ENCODE results near the gene ATP11B. TPM values are rescaled to one million over a fixed set of nuclear protein-coding genes. Genes with fewer than 3 reads are reported as not detected.

Gene ATP11B
- total and polyA plus RNA-seq, 9 of the 15 experiments (the other 6 are each of a cell fraction or from before 2014, with no cell fraction given): 11.9 to 68.7 (median 41.8) TPM

DNA sequence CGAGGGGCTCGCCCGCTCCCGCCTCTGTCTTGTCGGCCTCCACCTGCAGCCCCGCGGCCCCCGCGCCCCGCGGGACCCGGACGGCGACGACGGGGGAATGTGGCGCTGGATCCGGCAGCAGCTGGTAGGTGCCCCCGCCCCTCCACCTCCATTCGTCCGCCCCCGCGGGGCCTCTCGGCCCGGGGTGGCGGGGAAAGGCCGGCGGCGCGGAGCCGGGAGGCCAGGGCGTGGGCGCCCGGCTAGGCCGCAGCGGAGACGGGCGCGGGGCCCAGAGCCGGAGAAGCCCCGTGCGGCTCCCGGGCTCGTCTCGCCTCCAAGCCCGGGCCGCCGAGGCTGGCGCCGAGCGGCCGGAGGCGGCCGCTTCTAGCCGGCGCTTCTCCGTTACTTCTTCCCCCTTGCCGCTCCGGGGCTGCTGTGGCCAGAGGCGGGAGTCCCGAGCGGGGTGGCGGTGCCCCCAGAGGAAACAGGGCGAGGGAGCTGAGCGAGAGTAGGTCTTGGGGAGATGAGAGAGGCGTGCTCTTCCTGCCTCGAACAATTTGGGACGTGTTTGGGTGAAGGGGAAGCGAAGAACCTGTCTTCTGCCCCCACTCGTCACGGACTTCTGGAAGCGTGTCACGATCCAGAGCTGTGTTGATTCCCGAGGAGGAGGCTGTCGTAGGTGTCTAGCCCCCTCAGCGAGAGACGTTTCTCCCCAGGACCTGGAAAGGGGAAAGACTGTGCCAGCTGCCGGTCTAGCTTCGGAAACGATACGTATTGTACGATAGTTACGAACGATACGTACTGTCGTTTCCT is 555 bp downstream of the ATP11B start (continued):
- TF ChIP-seq, protein P1, sequence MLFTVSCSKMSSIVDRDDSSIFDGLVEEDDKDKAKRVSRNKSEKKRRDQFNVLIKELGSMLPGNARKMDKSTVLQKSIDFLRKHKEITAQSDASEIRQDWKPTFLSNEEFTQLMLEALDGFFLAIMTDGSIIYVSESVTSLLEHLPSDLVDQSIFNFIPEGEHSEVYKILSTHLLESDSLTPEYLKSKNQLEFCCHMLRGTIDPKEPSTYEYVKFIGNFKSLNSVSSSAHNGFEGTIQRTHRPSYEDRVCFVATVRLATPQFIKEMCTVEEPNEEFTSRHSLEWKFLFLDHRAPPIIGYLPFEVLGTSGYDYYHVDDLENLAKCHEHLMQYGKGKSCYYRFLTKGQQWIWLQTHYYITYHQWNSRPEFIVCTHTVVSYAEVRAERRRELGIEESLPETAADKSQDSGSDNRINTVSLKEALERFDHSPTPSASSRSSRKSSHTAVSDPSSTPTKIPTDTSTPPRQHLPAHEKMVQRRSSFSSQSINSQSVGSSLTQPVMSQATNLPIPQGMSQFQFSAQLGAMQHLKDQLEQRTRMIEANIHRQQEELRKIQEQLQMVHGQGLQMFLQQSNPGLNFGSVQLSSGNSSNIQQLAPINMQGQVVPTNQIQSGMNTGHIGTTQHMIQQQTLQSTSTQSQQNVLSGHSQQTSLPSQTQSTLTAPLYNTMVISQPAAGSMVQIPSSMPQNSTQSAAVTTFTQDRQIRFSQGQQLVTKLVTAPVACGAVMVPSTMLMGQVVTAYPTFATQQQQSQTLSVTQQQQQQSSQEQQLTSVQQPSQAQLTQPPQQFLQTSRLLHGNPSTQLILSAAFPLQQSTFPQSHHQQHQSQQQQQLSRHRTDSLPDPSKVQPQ (CRISPR knock-in tag; IDR thresholded peaks at IDR 0.05; ENCODE audit: borderline replicate concordance): no peak
- TF ChIP-seq NONO (IDR thresholded peaks at IDR 0.05; ENCODE audit: low read depth in 2 of 2, low read length in 1 of 2) (peak; percentile 70 to 73; a peak in 2 of 4 replicates), CHD1 (IDR thresholded peaks at IDR 0.05; ENCODE audit: low read length) (peak; percentile 91), ELF1 (tag; IDR thresholded peaks at IDR 0.05) (0 out of 2 replicates have a peak, but pooled peaks have one; percentile 32), ZNF695 (CRISPR knock-in tag; IDR thresholded peaks at IDR 0.05) (0 out of 2 replicates have a peak, but pooled peaks have one; percentile 8), MAZ (CRISPR knock-in tag; conservative IDR thresholded peaks at IDR 0.05 in 1 of 2, IDR thresholded peaks at IDR 0.05 in 1 of 2) (peak in 1 of 2 experiments; percentile 74; a peak in 2 of 4 replicates), SIN3B (IDR thresholded peaks at IDR 0.05; ENCODE audit: low read depth) (peak; percentile 42; the same call in 1 of the 2 replicates), CREB1 (IDR thresholded peaks at IDR 0.05) (no peak), CREB1 (CRISPR knock-in tag; IDR thresholded peaks at IDR 0.05) (no peak), ERF (CRISPR knock-in tag; IDR thresholded peaks at IDR 0.05) (0 out of 2 replicates have a peak, but pooled peaks have one; percentile 22), ZBTB1 (CRISPR knock-in tag; IDR thresholded peaks at IDR 0.05; ENCODE audit: borderline replicate concordance, low read depth) (0 out of 2 replicates have a peak, but pooled peaks have one; percentile 39), ZSCAN32 (CRISPR knock-in tag; IDR thresholded peaks at IDR 0.05) (no peak), SP1 (CRISPR knock-in tag; IDR thresholded peaks at IDR 0.05) (peak; percentile 8; the same call in 1 of the 2 replicates), POLR2H (tag; IDR thresholded peaks at IDR 0.05; ENCODE audit: low read depth) (no peak), NR3C1 (CRISPR knock-in tag; IDR thresholded peaks at IDR 0.05) (no peak), PPARD (CRISPR knock-in tag; IDR thresholded peaks at IDR 0.05) (no peak)
- TF ChIP-seq, protein P2, sequence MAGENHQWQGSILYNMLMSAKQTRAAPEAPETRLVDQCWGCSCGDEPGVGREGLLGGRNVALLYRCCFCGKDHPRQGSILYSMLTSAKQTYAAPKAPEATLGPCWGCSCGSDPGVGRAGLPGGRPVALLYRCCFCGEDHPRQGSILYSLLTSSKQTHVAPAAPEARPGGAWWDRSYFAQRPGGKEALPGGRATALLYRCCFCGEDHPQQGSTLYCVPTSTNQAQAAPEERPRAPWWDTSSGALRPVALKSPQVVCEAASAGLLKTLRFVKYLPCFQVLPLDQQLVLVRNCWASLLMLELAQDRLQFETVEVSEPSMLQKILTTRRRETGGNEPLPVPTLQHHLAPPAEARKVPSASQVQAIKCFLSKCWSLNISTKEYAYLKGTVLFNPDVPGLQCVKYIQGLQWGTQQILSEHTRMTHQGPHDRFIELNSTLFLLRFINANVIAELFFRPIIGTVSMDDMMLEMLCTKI (IDR thresholded peaks at IDR 0.05; ENCODE audit: partially characterized antibody): no peak
- TF ChIP-seq, protein P3, sequence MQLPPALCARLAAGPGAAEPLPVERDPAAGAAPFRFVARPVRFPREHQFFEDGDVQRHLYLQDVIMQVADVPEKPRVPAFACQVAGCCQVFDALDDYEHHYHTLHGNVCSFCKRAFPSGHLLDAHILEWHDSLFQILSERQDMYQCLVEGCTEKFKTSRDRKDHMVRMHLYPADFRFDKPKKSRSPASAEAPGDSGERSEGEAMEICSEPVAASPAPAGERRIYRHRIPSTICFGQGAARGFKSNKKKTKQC (CRISPR knock-in tag; IDR thresholded peaks at IDR 0.05): peak; percentile 31; the same call in 1 of the 2 replicates
- TF ChIP-seq, protein P4, sequence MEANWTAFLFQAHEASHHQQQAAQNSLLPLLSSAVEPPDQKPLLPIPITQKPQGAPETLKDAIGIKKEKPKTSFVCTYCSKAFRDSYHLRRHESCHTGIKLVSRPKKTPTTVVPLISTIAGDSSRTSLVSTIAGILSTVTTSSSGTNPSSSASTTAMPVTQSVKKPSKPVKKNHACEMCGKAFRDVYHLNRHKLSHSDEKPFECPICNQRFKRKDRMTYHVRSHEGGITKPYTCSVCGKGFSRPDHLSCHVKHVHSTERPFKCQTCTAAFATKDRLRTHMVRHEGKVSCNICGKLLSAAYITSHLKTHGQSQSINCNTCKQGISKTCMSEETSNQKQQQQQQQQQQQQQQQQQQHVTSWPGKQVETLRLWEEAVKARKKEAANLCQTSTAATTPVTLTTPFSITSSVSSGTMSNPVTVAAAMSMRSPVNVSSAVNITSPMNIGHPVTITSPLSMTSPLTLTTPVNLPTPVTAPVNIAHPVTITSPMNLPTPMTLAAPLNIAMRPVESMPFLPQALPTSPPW (CRISPR knock-in tag; IDR thresholded peaks at IDR 0.05): peak; percentile 32
